ENCODE results near the gene PLA2G6.

The PLA2G6 gene

DNA sequence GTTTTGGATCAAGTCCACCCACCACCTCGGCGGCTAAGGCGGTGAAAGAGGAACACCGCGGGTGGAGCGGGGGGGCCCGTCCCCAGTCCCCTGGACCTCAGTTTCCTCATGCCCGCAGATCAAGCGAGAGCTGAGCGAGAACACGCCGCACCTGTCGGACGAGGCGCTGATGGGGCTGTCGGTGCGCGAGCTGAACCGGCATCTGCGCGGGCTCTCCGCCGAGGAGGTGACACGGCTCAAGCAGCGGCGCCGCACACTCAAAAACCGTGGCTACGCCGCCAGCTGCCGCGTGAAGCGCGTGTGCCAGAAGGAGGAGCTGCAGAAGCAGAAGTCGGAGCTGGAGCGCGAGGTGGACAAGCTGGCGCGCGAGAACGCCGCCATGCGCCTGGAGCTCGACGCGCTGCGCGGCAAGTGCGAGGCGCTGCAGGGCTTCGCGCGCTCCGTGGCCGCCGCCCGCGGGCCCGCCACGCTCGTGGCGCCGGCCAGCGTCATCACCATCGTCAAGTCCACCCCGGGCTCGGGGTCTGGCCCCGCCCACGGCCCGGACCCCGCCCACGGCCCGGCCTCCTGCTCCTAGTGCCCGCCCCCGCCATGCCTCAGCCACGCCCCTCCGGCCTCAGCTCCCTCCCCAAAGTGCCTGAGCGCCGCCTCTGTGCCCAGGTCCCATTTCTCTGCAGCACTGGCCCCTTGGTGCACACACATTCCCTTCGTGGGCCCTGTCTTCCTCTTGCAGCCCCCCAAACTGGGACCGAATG, 32.8 kb upstream of the PLA2G6 start:
- peak; percentile 40 to 59 for DNase-seq (ENCODE audit: low read depth in 2 of 2)

DNA sequence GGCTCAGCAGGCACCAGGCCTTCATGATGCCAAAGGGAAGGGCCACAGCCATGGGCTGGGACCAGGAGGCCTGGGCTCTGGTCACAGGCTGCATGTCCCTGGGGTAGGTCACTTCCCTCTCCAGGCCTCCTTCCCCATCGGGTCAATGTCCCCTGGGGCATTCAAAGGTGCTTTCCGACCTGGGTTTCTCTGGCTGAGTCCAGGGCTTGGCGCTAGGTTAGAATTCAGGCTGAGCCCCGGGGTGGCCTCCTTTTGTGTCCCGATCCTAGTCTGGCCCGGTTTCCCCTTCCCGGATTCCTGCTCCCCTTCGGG, 32.3 kb upstream of the PLA2G6 start:
- no peak for DNase-seq (ENCODE audit: low read depth in 2 of 2)

DNA sequence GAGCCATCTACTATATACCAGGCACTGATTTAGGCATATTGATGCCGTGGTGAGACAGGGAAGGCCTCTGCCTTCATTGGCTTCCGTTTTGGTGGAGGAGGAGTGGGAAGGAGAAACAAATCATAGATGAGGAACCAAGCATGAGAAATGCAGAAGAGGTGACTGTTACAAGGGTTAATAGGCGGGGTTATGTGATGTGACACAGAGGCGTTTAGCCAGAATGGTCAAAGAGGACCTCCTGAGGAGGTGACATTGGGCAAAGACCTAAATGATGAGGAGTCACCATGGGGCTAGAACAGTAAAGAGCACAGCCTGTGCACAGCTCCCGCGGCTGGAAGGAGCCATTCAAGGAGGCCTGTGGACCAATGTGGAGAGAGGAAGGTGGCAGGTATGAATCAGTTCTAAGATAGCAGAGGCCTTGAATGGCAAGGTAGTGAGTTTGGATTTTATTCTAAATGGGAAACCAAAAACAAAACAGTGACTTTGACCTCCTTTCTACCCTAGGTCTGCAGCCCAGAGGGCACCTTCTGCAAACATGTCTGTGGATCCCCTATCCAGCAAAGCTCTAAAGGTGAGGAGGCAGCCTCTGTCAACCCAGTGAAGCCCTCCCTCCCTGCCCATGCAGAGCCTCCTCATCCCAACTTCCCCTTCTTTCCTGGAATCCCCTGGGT, 31.8 kb upstream of the PLA2G6 start:
- DNase-seq (ENCODE audit: low read depth in 2 of 2): no peak

DNA sequence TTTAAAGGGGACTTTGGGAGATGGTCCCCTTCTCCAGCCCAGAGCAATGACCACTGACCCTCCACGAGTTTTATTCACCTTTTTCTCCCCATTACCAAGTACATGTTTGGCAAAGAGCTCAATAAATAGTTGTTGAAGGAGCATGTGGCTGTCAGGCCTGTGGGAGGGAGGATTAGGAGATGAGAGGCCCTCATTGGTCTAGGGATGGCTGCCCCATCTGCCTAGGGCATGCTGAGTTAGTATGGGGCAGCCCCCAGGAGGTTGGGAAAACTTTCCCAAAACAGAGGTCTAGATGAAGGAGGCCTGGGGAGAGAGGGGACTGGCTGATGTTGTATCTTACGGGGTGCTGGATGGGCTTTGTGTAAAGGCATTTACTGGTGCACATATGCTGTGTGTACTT, 30.8 kb upstream of the PLA2G6 start:
- DNase-seq (ENCODE audit: low read depth in 2 of 2): no peak

DNA sequence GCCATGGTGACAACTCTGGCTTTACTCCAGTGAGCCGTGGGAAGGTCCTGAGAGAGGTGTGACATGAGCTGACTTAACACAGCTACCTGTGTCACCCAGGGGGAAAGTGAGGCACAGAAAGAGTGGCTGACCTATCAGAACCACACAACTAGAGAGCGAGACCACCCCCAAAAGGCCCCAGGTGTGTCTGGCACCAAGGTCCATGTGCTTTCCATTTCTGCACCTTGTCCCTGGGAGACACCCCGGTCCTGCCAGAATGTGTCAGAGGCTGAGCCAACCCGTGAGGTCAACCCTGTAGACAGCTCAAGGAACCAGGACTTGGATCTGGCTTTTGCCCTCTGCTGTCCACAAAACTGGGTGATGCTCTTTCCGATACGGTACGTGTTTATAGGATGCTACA, 29.9 kb upstream of the PLA2G6 start:
- DNase-seq (ENCODE audit: low read depth in 2 of 2): no peak

DNA sequence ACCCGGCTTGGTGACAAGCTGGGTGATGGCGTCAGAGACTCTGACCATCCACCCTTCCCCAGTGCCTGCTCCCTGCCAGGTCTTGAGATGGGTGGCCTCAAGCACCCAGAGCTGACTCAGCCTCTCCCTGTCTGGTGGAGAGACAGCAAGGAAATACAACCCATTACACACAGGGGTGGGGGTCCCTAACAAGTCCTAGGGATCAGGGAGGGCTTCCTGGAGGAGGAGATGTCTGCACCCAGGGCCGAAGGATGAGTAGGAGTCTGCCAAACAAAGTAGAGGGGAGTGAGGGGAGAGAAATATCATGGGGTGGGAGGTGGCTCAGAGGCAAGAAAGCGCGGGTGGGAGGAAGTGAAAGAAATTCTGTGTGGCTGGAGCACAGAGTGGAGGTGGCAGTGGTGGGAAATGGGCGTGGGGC, 26.9 kb upstream of the PLA2G6 start:
- DNase-seq (ENCODE audit: low read depth in 2 of 2): no peak

DNA sequence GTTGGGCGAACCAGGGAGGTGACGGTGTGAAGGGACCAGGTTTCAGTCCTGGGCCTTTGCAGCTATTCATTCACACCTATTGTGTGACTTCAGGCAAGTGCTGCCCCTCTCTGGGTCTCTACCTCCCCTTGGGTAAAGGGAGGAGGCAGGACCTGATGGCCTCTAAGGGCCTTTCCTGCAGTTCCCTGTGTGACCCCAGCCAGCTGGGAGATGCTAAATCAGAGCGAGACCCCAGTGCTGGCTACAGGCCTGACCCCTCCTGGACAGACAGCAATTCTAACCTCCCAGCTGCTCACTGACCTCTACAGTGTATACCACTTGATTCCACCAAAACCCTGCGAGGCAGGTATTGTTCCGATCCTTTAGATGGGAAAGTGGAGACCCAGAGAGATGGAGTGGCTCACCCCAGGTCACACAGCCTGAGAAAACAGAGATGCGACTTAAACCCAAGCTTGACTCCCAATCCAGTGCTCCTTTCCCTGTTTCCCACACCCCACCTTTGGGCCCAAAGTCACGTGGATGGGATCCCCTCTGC, 26.3 kb upstream of the PLA2G6 start:
- DNase-seq (ENCODE audit: low read depth in 2 of 2): no peak

DNA sequence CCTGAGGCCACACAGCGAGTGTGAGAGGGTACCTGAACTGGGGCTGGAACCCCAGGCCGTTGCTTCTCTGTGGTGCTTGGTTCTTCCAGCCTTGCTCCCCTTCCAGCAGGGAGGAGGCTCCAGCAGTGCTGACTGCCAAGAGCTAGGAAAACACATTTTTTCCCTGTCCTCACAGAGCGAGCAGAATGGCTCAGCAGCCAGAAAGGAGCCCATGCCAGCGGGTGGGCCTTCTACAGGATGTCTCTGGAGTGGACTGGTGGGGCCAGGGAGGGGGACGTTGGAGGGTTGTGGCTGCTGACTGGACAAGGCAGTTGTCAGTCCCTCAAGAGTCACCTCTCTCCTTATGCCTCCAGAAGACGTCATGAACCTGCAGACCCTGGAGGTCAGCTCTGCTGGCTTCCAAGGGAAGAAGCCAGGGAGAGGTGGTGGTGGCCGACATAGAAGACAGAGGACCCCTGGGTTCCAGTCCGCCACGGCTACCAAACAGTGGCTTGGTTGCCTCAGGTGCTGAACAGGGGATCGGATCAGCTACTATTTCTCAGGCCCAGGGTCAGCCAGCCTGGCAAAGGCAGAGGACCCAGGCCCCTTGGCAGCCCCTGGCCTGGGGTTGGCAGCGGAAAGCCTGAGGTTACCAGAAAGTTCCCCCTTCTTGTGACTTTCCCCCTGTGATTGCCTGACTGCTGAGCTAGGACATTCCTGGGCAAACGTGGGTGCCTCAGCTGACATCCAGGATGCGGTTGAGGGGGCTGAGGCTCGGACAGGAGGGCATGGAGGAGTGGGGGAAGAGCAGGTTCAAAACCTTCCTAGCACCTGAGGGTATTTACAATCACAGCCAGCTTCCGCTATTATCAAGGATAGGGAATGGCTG, 23.9 kb upstream of the PLA2G6 start:
- no peak for DNase-seq (ENCODE audit: low read depth in 2 of 2)

DNA sequence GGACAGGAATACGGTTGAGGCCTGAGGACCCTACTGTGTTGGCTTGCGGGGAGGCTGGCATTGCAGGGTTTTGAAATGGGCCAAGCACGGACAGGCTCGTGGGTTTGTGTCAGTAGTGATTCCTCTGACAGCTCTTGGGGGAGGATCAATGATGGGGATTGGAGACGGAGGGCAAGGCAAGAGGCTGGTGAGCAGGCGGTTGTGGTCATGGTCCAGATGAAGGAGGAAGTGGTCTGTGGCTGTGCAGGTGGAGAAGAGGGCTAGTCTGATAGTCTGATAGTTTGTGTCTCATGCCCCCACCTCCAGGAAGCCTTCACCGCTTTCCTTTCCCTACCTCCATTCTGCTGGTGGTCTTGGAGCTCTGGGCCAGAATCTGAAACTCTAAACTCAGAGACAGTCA, 23.2 kb upstream of the PLA2G6 start:
- no peak for DNase-seq (ENCODE audit: low read depth in 2 of 2)

DNA sequence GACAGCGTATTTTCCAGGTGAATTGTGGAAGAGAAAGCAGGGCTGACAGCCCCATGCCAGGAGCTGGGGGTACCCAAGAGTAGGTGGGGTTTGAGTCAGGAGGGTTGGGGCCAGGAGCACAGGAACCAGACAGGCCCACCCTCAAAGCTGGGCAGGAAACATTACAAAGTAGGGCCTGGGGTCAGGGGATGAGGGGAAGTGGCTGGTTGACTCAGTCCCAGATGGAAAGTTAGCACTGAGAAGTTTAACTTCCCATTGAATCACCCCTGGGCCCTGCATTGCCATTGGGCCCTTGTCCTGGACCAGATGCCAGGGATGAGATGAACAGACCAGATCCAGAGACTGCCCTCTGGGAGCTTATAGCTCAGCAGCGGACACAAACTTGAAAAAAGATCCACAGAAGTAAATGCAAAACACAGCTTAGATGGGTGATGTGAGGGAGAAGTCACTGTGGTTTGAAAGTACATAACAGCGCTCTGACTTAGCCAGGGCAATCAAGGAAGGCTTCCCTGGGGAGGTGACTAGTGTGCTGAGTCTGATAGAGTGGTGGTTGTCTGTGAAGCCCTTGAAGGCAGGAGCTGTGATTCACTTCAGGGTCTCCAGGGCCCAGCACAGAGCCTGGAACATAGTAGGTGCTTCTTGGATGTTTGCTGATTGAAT, 22.4 kb upstream of the PLA2G6 start:
- no peak for DNase-seq (ENCODE audit: low read depth in 2 of 2)

DNA sequence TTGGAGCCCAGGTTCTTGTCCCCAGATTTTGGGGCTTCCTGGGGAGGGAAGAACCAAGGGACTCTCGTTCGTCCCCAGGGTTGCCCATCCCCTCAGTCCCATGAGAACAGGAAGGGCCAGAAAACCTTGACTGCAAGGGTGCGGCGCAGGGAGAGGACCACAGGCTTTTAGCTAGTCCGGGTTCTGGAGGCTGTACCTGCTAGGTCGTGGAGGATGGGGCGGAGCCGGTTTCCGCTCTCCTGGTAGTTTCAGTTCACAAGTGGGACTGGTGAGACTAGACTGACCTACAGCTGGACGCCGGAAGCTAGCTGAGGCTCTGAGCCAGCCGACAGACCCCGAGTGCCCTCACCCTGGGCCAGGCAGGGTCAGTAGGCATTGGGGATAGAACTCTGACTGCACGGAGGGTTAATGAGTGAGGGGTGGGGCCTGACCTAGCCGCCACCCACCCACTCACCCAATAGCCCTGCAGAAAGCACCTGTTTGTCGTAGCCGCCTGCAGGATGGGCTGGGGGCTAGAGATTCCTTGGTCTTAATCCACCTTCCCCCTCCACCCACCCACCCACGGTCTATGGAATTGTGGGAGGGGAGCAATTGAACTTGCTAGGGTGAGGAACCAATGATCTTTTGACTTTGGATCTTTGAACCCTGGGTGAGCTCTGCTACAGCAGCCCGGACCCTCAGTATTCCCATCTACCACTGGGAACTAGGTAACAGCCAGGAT, 21.6 kb upstream of the PLA2G6 start:
- no peak for DNase-seq (ENCODE audit: low read depth in 2 of 2)

DNA sequence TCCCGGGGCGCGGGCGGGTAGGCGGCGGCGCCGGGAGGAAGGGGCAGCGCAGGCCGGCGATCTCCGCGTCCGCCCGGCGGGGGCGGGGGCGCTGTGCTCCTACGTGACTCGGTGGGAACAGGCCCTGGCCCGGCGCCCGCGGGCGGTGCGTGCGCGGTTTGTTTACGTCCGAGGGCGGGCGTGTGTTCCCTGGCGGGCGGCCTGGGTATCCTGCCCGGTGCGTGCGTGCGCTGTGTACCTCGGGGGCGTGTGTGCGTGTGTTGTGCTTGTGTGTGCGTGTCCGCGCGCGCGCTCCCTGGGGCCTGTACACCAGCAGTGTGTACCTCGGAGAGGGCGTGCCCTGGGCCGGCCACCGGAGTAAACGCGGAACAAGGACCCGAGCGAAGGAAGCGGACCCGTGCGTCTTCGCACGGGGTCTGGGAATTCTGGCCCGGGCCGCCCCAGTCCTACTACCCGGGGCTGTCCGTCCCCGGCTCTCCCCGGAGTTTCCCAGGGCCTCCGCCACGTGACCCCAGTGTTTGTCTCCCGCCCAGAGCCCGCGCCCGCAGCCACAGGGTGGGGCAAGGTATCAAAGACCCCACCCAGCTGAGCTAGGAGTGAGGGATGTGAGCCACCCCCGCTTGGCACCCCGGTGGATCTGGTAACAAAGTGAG, 20.9 kb upstream of the PLA2G6 start:
- DNase-seq (ENCODE audit: low read depth in 2 of 2): peak; percentile 27 to 48

DNA sequence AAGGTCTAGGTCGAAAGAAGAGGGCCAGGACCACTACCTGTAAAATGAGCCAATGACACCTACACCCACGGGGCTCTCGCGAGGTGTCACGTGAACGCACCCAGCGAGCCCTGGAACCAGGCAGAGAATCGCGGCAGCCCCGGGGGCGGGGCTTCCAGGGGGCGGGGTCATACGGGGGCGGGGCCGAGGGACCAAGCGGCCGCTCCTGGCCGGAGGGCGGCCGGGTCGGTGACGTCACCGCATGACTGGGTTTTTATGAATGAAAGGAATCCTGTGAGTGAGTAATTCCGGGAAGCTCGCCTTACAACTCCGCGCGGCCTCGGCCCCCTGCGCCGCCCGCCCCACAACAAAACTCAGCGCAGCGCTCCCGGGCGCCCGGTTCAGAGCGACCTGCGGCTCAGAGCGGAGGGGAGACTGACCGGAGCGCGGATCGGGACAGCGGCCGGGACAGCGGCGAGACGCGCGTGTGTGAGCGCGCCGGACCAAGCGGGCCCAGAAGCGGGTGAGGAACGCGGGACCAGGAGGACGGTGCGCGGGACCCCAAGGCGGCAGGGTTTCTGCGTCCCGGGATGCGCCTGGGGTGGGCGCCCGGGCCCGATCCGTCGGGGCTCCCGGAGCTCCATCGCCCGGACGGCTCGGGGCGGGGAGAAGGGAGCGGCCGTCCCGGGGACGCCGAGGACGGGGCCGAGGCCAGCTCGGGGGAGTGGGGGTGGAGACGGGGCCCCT, 20.2 kb upstream of the PLA2G6 start, which contains the start of gene MAFF:
Gene MAFF, plus strand, starts transcription at position 284 of the 726 bp plus-strand sequence. CDS start 11,860 bp downstream, outside the sequence.
- DNase-seq (ENCODE audit: low read depth in 2 of 2): peak; percentile 89 to 92

DNA sequence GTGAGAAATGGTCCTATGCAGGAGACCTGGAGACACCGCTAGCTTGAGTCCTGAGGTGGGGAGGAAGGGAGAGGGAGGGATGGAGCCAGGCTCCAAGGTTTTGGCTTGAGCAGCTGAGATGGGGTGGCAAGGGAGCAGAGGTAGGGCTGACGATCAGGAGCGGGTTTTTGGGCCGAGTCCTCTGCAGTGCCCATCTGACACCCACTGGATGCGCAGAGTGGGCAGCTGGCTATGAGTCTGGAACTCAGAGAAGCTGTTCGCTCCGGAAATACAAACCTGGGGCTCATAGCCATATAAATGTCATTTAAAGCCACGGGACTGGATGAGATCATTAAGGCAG, 19.7 kb upstream of the PLA2G6 start:
- no peak for DNase-seq (ENCODE audit: low read depth in 2 of 2)

DNA sequence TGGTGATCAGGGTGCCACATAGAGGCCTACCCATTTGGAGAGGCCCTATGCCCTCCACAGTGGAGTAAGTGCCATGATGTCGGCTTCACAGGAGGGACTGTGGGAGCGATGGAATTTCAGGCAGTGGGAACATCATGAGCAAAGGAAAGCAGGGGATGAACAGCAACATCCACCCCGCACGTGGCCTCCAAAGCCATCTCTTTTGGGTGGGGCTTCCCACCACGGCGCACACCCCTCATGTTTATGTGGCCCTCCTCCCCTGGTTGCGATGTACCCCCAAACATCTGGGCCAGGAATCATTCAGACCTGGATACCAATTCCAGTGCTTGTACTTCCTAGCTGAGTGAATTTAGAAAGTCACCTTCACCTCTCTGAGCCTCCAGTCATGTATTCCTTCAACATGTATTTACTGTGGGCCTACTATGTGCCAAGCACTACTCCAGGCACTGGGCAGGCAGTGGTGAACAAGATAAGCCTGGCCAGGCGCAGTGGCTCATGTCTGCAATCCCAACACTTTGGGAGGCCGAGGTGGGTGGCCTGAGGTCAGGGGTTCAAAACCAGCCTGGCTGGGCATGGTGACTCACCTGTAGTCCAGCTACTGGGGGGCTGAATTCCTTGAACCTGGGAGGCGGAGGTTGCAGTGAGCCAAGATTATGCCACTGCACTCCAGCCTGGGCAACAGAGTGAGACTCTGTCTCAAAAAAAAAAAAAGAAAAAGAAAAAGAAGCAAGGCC, 18.4 kb upstream of the PLA2G6 start:
- no peak for DNase-seq (ENCODE audit: low read depth in 2 of 2)

DNA sequence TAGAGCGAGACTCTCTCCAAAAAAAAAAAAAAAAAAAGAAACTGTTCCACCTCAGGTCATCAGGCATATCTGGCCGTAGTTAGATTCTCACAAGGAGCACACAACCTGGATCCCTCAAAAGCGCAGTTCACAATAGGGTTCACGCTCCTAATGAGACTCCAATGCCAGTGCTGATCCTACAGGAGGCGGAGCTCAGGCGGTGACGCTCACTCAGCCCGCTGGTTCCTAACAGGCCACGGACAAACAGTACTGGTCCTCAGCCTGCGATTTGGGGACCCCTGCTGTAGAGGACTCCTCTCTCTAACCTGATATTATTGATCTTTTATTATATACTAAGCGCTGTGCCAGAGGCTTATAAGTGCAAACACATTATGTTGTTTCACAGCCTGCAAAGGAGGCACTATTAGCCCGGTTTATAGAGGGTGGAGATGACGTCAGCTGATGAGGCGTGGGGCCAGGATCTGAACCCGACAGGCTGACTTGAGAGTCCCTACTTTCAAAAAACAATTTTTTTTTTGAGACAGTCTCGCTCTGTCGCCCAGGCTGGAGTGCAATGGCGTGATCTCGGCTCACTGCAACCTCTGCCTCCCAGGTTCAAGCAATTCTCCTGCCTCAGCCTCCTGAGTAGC, 15.3 kb upstream of the PLA2G6 start:
- no peak for DNase-seq (ENCODE audit: low read depth in 2 of 2)

DNA sequence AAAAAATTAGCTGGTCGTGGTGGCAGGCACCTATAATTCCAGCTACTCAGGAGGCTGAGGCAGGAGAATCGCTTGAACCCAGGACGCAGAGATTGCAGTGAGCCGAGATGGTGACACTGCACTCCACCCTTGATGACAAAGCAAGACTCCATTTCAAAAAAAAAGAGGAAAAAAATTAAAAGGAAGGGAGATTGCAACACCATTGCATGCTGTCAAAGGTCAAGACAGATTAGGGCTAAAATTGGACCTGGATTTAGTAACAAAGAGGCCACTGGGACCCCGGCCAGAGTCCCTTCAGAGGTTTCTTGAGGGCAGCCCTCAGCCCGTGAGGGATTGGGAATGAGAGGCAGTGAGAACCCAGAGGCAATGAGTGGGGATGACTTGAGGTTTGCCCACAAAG, 11.9 kb upstream of the PLA2G6 start:
- DNase-seq (ENCODE audit: low read depth in 2 of 2): no peak

DNA sequence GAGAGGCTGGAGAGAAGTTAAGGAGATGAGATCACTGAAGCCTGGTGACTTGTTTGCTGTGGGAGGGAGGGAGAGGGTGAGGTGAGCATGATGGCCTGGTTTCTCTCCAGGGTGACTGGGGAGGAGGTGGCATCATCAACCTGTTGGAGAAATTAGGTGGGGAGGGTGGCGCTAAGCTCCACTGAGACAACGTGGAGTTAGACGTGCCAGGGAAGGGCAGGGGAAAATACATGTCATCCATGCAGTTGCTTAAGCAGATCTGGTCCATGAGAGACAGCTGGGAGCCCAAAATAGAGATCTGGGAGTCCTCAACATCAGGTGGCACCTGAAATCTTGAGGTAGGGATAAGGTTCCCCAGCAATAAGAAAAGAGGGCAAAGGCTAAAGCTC, 10.8 kb upstream of the PLA2G6 start:
- DNase-seq (ENCODE audit: low read depth in 2 of 2): no peak

Measured in stimulated activated CD4-positive, alpha-beta T cell treated with anti-CD3 and anti-CD28 coated beads, Interleukin-15, amount 100 ng/mL, for 48 hours (primary cell).